Testis (tissue), 3 donors: ENCODE results near the gene YBEY. TPM values are rescaled to one million over a fixed set of nuclear protein-coding genes. Genes with fewer than 3 reads are reported as not detected.
"Not testable (repeated sequence)": the region's sequence is repeated elsewhere in the genome, so short reads cannot be mapped to it uniquely, and the experiment has no call there.

Experiments used
- DNase-seq: peaks from one replicate; pipeline ENCODE4 v3.0.0-alpha.2; 2019
- H3K27ac ChIP-seq, 2 donors: fragments of 200-600 bp; sonication (generic); one replicate each; pipeline ENCODE4 v1.5.1; 2019
- H3K27me3 ChIP-seq: fragments of 200-600 bp; sonication (generic); one replicate; pipeline ENCODE4 v1.5.1; 2019
- H3K36me3 ChIP-seq: fragments of 200-600 bp; sonication (generic); one replicate; pipeline ENCODE4 v1.5.1; 2017; ENCODE audit warnings: low read depth; ENCODE audit errors: missing control alignments
- H3K4me1 ChIP-seq: fragments of 200-600 bp; sonication (generic); one replicate; pipeline ENCODE4 v1.5.1; 2019
- H3K4me3 ChIP-seq, 2 donors: fragments of 200-600 bp; sonication (generic); one replicate each; pipeline ENCODE4 v1.5.1; 2017 to 2019
- H3K9me3 ChIP-seq: fragments of 200-600 bp; sonication (generic); one replicate; pipeline ENCODE4 v1.5.1; 2017
- CTCF ChIP-seq, 3 experiments: fragments of 450-650 bp in 2 of 3; fragments of 200-600 bp in 1 of 3; sonication (generic) in 1 of 3; IDR thresholded peaks; one replicate each; pipeline ENCODE4 v1.5.1; 2016 to 2019; ENCODE audit warnings: antibody characterized with exemption in 3 of 3, mild to moderate bottlenecking in 2 of 3, moderate library complexity in 1 of 3
- POLR2A ChIP-seq: fragments of 450-650 bp; IDR thresholded peaks from one replicate; pipeline ENCODE4 v1.6.1; 2017; ENCODE audit warnings: antibody characterized with exemption, mild to moderate bottlenecking, moderate library complexity
- WGBS, 2 donors: methylation state at CpG; one replicate each; pipeline ENCODE4 v1.1.5; 2018; 5-methylcytosine and 5-hydroxymethylcytosine counted together
- intact Hi-C: fragments of 100-400 bp; cut with DNase I; formaldehyde crosslinking; loops from one replicate; pipeline ENCODE4 v1.15.1; 2023; ENCODE audit warnings: low total_unique reads
- polyA plus RNA-seq: library from polyadenylated mRNA; stranded (reverse); fragments of 350-450 nt; fragmentation: Illumina TruSeq; extraction: RNeasy Lipid Tissue Mini Kit (QIAGEN cat#74804); gene quantifications from one replicate; pipeline ENCODE4 v1.2.3, GENCODE V29; 2014; ENCODE audit warnings: low read depth, low replicate concordance; ENCODE audit not compliant: insufficient read depth
- total RNA-seq, 2 donors: library from RNA; depleted of rRNA; stranded (reverse); fragments of >200 nt; gene quantifications; one replicate each; pipeline ENCODE4 v1.2.3, GENCODE V29; 2016

YBEY gene
- total and polyA plus RNA-seq, 3 donors from 2014 or later: 50.7 to 141 (median 55.0) TPM

DNA sequence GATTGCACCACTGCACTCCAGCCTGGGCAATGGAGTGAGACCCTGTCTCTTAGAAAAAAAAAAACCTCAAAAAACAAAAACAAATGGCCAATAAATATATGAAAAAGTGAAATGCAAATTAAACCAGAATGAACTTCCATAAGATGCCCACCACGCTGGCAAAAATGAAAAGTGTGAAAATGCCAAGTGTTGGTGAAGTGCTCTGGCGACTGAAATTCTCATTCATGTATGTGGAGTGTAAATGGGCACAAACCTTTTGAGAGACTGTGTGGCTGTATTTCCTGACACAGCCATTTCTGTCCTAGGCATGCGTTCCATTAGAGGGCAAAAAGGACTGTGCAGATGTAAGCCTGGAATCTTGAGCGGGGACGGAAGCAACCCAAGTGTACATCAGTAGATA is 18.3 kb downstream of the YBEY start:
- Histone ChIP-seq H3K27me3 (no peaks in the 10 kb centered on the region), H3K36me3 (no peaks in the 10 kb centered on the region), H3K4me1 (no peaks in the 10 kb centered on the region), H3K4me3 (no peak overlapping the region), H3K9me3 (no peaks in the 10 kb centered on the region), H3K27ac (no peak overlapping the region)
- 92 to 94% methylated on average over 5 of the region's 5 CpGs for WGBS, 2 donors
- intact Hi-C loops: no loop called here
- DNase-seq: no peak
- TF ChIP-seq CTCF (IDR thresholded peaks at IDR 0.05) (no peak), POLR2A (no peak)

DNA sequence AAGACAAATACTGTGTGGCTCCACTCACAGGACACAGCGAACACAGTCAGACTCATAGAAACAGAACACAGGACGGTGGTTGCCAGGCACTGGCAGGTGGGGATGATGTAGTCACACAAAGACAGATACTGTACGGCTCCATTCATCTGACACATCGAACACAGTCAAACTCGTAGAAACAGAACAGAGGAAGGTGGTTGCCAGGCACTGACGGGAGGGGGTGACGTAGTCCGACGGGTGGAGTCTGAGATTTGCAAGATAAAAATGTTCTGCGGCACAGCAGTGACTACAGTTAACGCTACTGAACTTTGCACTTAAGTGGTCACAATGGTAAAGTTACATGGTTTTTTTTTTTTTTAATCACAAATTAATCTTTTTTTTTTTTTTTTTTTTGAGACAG is 18.8 kb downstream of the YBEY start:
- intact Hi-C loops: no loop called here
- no peaks in the 10 kb centered on the region for H3K36me3 ChIP-seq
- no peaks in the 10 kb centered on the region for H3K4me1 ChIP-seq
- H3K9me3 ChIP-seq: no peaks in the 10 kb centered on the region
- no peak for DNase-seq
- H3K4me3 ChIP-seq: no peak overlapping the region
- no peaks in the 10 kb centered on the region for H3K27me3 ChIP-seq
- TF ChIP-seq POLR2A (no peak), CTCF (IDR thresholded peaks at IDR 0.05) (no peak)
- H3K27ac ChIP-seq: no peak overlapping the region
- WGBS, 2 donors: 93 to 94% methylated on average over 11 of the region's 11 CpGs

- no peak for TF ChIP-seq POLR2A
- DNase-seq: no peak
- no peak overlapping the region for H3K27ac ChIP-seq
- H3K27me3 ChIP-seq: no peaks in the 10 kb centered on the region
- H3K36me3 ChIP-seq: no peaks in the 10 kb centered on the region
- WGBS, 2 donors: 88 to 90% methylated on average over 2 of the region's 2 CpGs
- H3K9me3 ChIP-seq: no peaks in the 10 kb centered on the region
- H3K4me1 ChIP-seq: no peaks in the 10 kb centered on the region
- no peak overlapping the region for H3K4me3 ChIP-seq
- intact Hi-C loops: no loop called here
These were observed 21.5 kb downstream of the YBEY start for GRCh38 chr21:46307625-46308024.

- Histone ChIP-seq H3K27me3 (no peaks in the 10 kb centered on the region), H3K9me3 (no peaks in the 10 kb centered on the region), H3K36me3 (no peaks in the 10 kb centered on the region), H3K27ac (no peak overlapping the region), H3K4me3 (no peak overlapping the region), H3K4me1 (no peaks in the 10 kb centered on the region)
- WGBS, 2 donors: 93% methylated on average over 2 of the region's 2 CpGs
- intact Hi-C loops: no loop called here
- TF ChIP-seq POLR2A: no peak
- no peak for DNase-seq
These were observed 22.3 kb downstream of the YBEY start for GRCh38 chr21:46308431-46308830.

DNA sequence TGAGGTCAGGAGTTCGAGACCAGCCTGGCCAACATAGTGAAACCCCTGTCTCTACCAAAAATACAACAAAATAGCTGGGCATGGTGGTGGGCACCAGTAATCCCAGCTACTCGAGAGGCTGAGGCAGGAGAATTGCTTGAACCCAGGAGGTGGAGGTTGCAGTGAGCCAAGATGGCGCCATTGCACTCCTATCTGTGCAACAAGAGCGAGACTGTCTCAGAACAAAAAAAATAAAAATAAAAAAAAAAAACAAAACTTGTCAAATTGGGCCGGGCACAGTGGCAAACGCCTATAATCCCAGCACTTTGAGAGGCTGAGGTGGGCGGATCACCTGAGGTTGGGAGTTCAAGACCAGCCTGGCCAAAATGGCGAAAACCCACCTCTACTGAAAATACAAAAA is 24.1 kb downstream of the YBEY start:
- 93 to 96% methylated on average over 8 of the region's 8 CpGs for WGBS, 2 donors
- intact Hi-C loops, H3K27ac ChIP-seq, DNase-seq, H3K4me1 ChIP-seq, H3K9me3 ChIP-seq, H3K36me3 ChIP-seq, H3K27me3 ChIP-seq, H3K4me3 ChIP-seq: not testable (repeated sequence)

- H3K36me3 ChIP-seq: no peaks in the 10 kb centered on the region
- DNase-seq: no peak
These were observed 25.4 kb downstream of the YBEY start for GRCh38 chr21:46311568-46311967.

More at GRCh38 chr21:46311568-46311967, 25.4 kb downstream of the YBEY start:
- H3K27me3 ChIP-seq: no peaks in the 10 kb centered on the region
- TF ChIP-seq CTCF (IDR thresholded peaks at IDR 0.05) (no peak), POLR2A (no peak)
- no peak overlapping the region for H3K4me3 ChIP-seq
- no peaks in the 10 kb centered on the region for H3K9me3 ChIP-seq
- H3K27ac ChIP-seq: no peak overlapping the region
- intact Hi-C loops: no loop called here
- no peaks in the 10 kb centered on the region for H3K4me1 ChIP-seq
